H9 (cell line): ENCODE data around the gene TCEAL9. TPM values are rescaled to one million over a fixed set of nuclear protein-coding genes. Genes with fewer than 3 reads are reported as not detected.

ENCODE experiments used
- DNase-seq: peaks from one replicate; pipeline ENCODE4 v3.0.0-alpha.2; 2017
- H2AFZ ChIP-seq: one replicate; pipeline ENCODE4 v1.6.1; 2013; ENCODE audit warnings: mild to moderate bottlenecking, low read length, control low read depth, moderate library complexity
- H2AK5ac ChIP-seq: 2 replicates; pipeline ENCODE4 v1.6.1; 2013; ENCODE audit warnings: low read length, control low read depth, mixed read lengths; ENCODE audit not compliant: insufficient read length
- H2BK120ac ChIP-seq: one replicate; pipeline ENCODE4 v1.6.1; 2013; ENCODE audit warnings: low read depth, mild to moderate bottlenecking, low read length, control low read depth, inconsistent platforms; ENCODE audit not compliant: poor library complexity, severe bottlenecking
- H2BK12ac ChIP-seq: 2 replicates; pipeline ENCODE4 v1.6.1; 2013; ENCODE audit warnings: low read length, control low read depth, mixed read lengths, low read depth; ENCODE audit not compliant: insufficient read length
- H2BK15ac ChIP-seq: 2 replicates; pipeline ENCODE4 v1.6.1; 2013; ENCODE audit warnings: low read depth, low read length, control low read depth
- H2BK20ac ChIP-seq: one replicate; pipeline ENCODE4 v1.6.1; 2013; ENCODE audit warnings: low read depth, mild to moderate bottlenecking, low read length, control low read depth, inconsistent platforms; ENCODE audit not compliant: poor library complexity, severe bottlenecking
- H2BK5ac ChIP-seq: 2 replicates; pipeline ENCODE4 v1.6.1; 2013; ENCODE audit warnings: low read length, control low read depth, mixed read lengths; ENCODE audit not compliant: insufficient read length
- H3K14ac ChIP-seq: 2 replicates; pipeline ENCODE4 v1.6.1; 2013; ENCODE audit warnings: low read length, control low read depth; ENCODE audit not compliant: insufficient read depth
- H3K18ac ChIP-seq: 2 replicates; pipeline ENCODE4 v1.6.1; 2013; ENCODE audit warnings: low read depth, mild to moderate bottlenecking, mixed read lengths, low read length, control low read depth; ENCODE audit not compliant: insufficient read length
- H3K23ac ChIP-seq: 2 replicates; pipeline ENCODE4 v1.6.1; 2013; ENCODE audit warnings: low read length, control low read depth, mixed read lengths, low read depth; ENCODE audit not compliant: insufficient read length
- H3K23me2 ChIP-seq: 2 replicates; pipeline ENCODE4 v1.6.1; 2013; ENCODE audit warnings: low read depth, mild to moderate bottlenecking, mixed read lengths, low read length, control low read depth; ENCODE audit not compliant: insufficient read length, poor library complexity, severe bottlenecking
- H3K27ac ChIP-seq: 2 replicates; pipeline ENCODE4 v1.5.1; 2013; ENCODE audit warnings: low read length, control low read depth, mixed read lengths, low read depth; ENCODE audit not compliant: insufficient read length
- H3K27me3 ChIP-seq: 2 replicates; pipeline ENCODE4 v1.6.1; 2013; ENCODE audit warnings: low read length, control low read depth, inconsistent platforms; ENCODE audit not compliant: insufficient read depth
- H3K4ac ChIP-seq: 2 replicates; pipeline ENCODE4 v1.6.1; 2013; ENCODE audit warnings: low read depth, mild to moderate bottlenecking, control low read depth, inconsistent platforms, low read length, moderate library complexity
- H3K4me1 ChIP-seq: 2 replicates; pipeline ENCODE4 v1.6.1; 2013; ENCODE audit warnings: low read length, control low read depth, inconsistent platforms; ENCODE audit not compliant: insufficient read depth
- H3K4me2 ChIP-seq: 2 replicates; pipeline ENCODE4 v1.6.1; 2013; ENCODE audit warnings: low read length, control low read depth, mixed read lengths; ENCODE audit not compliant: insufficient read length, insufficient read depth
- H3K56ac ChIP-seq: 2 replicates; pipeline ENCODE4 v1.6.1; 2013; ENCODE audit warnings: low read depth, mild to moderate bottlenecking, mixed read lengths, low read length, control low read depth; ENCODE audit not compliant: insufficient read length
- H3K79me1 ChIP-seq: 2 replicates; pipeline ENCODE4 v1.6.1; 2013; ENCODE audit warnings: low read depth, mild to moderate bottlenecking, moderate library complexity, low read length, control low read depth, inconsistent platforms; ENCODE audit not compliant: insufficient read depth, poor library complexity, severe bottlenecking
- H3K79me2 ChIP-seq: 2 replicates; pipeline ENCODE4 v1.6.1; 2013; ENCODE audit warnings: low read length, control low read depth, inconsistent platforms; ENCODE audit not compliant: insufficient read depth
- H3K9ac ChIP-seq: 2 replicates; pipeline ENCODE4 v1.6.1; 2013; ENCODE audit warnings: low read length, control low read depth, mixed read lengths; ENCODE audit not compliant: insufficient read length; ENCODE audit errors: extremely low read depth
- H3K9me3 ChIP-seq: one replicate; pipeline ENCODE4 v1.6.1; 2013; ENCODE audit warnings: low read depth, low read length, inconsistent platforms; ENCODE audit not compliant: control insufficient read depth
- H3T11ph ChIP-seq: one replicate; pipeline ENCODE4 v1.6.1; 2013; ENCODE audit warnings: mild to moderate bottlenecking, low read length, control low read depth, inconsistent platforms
- H4K20me1 ChIP-seq: one replicate; pipeline ENCODE4 v1.6.1; 2013; ENCODE audit not compliant: control insufficient read depth, insufficient read length, insufficient read depth
- H4K5ac ChIP-seq: 2 replicates; pipeline ENCODE4 v1.6.1; 2013; ENCODE audit warnings: low read depth, mild to moderate bottlenecking, mixed read lengths, low read length, control low read depth; ENCODE audit not compliant: insufficient read length
- H4K8ac ChIP-seq: replicated peaks from 2 replicates; pipeline ENCODE4 v1.6.1; 2013; ENCODE audit warnings: low read length, control low read depth, mixed read lengths, low read depth; ENCODE audit not compliant: insufficient read length
- H4K91ac ChIP-seq: 2 replicates; pipeline ENCODE4 v1.6.1; 2013; ENCODE audit warnings: low read depth, mild to moderate bottlenecking, moderate library complexity, mixed read lengths, low read length, control low read depth; ENCODE audit not compliant: insufficient read length
- H3K27ac Mint-ChIP-seq, 3 experiments: 2 replicates in 2 of 3; 3 replicates in 1 of 3; pipeline ENCODE4 v1.8.0; 2020 to 2021; ENCODE audit warnings: mixed read lengths in 3 of 3, mild to moderate bottlenecking in 1 of 3, moderate library complexity in 1 of 3
- H3K27me3 Mint-ChIP-seq: 2 replicates; pipeline ENCODE4 v1.8.0; 2021; ENCODE audit warnings: low read depth, mild to moderate bottlenecking, moderate library complexity, mixed read lengths
- H3K36me3 Mint-ChIP-seq, 3 experiments: 2 replicates in 2 of 3; 3 replicates in 1 of 3; pipeline ENCODE4 v1.8.0; 2020 to 2021; ENCODE audit warnings: low read depth in 3 of 3, mixed read lengths in 3 of 3; ENCODE audit not compliant: insufficient read depth in 1 of 3
- H3K4me1 Mint-ChIP-seq, 2 experiments: 2 replicates each; pipeline ENCODE4 v1.8.0; 2020; ENCODE audit warnings: mixed read lengths in 2 of 2
- H3K4me3 Mint-ChIP-seq, 2 experiments: 2 replicates in 1 of 2; 3 replicates in 1 of 2; pipeline ENCODE4 v1.8.0; 2020 to 2021; ENCODE audit warnings: mild to moderate bottlenecking in 2 of 2, mixed read lengths in 2 of 2, moderate library complexity in 1 of 2
- H3K9me3 Mint-ChIP-seq, 2 experiments: 2 replicates in 1 of 2; 3 replicates in 1 of 2; pipeline ENCODE4 v1.8.0; 2020; ENCODE audit warnings: mild to moderate bottlenecking in 2 of 2, mixed read lengths in 2 of 2, moderate library complexity in 1 of 2
- CTCF ChIP-seq: fragments of 200-600 bp; sonication (generic); conservative IDR thresholded peaks from 3 replicates; pipeline ENCODE4 v1.8.0; 2021; ENCODE audit warnings: antibody characterized with exemption, mild to moderate bottlenecking
- WGBS: extraction: QIAGEN DNeasy Blood & Tissue Kit; methylation state at CpG from one replicate; pipeline ENCODE4 v1.1.7; 2013; ENCODE audit warnings: missing lambda C conversion rate, low lambda C conversion rate, mixed read lengths; ENCODE audit not compliant: insufficient read length; ENCODE audit errors: extremely low coverage; 5-methylcytosine and 5-hydroxymethylcytosine counted together
- total RNA-seq: library from RNA; stranded (reverse); gene quantifications from 2 replicates; pipeline ENCODE4 v1.2.1, GENCODE V29; 2021

Gene TCEAL9
- total RNA-seq, 1 experiment from 2014 or later: 30.5 TPM

DNA sequence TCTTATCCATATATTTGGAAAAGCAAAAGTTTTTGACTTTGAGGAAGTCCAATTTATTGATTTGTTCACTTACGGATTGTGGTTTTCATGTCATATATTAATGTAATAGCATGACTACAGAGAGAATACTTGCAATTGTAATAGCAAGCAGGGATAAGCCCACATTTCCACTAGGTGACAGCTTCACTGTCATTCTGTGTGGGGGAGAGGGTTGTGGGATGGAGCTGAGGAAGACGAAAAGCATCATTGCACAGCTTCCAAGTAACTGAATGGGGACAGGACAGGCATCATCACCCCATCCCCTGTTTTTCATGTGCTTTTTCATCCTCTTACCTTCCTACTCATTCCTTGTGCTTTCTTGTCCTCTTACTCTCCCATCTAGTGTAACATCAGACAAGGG, 51.5 kb downstream of the TCEAL9 start:
- Mint-ChIP-seq H3K27ac (no peak overlapping the region), H3K36me3 (peaks cover 8 to 22% (median 20%) of the 10 kb centered on the region in 3 experiments; a peak in 6 of 7 replicates), H3K4me3 (no peak overlapping the region), H3K4me1 (peaks cover 4 to 9% of the 10 kb centered on the region in 2 experiments), H3K9me3 (peaks cover 3 to 55% of the 10 kb centered on the region in 2 experiments), H3K27me3 (peaks cover 1% of the 10 kb centered on the region)
- Histone ChIP-seq H2BK15ac (0 out of 2 replicates have a peak overlapping the region, but pooled peaks have one; percentile 65), H2BK5ac (no peak overlapping the region), H3K4me2 (no peak overlapping the region), H2AK5ac (no peak overlapping the region), H3K79me1 (no peaks in the 10 kb centered on the region), H3T11ph (no peak overlapping the region), H4K8ac (no peak overlapping the region), H4K5ac (no peak overlapping the region), H3K27ac (no peak overlapping the region), H3K79me2 (no peaks in the 10 kb centered on the region), H3K23me2 (no peaks in the 10 kb centered on the region), H3K4ac (no peak overlapping the region), H3K18ac (no peak overlapping the region), H3K27me3 (no peaks in the 10 kb centered on the region), H3K56ac (no peak overlapping the region), H3K4me1 (no peaks in the 10 kb centered on the region), H3K9ac (no peak overlapping the region), H4K91ac (no peak overlapping the region), H4K20me1 (peaks cover 3% of the 10 kb centered on the region), H3K14ac (no peak overlapping the region), H3K23ac (no peak overlapping the region), H2BK20ac (no peak overlapping the region), H2BK120ac (no peak overlapping the region), H2AFZ (no peak overlapping the region), H2BK12ac (no peak overlapping the region), H3K9me3 (peaks cover 3% of the 10 kb centered on the region)
- TF ChIP-seq CTCF: no peak
- no peak for DNase-seq
- no CpG with 5 or more reads among the region's 2 CpGs for WGBS

Other genes starting within 250 kb of the TCEAL9 start
- gene BEX4, start 141.4 kb upstream of the TCEAL9 start, total RNA-seq: 44.9 and 48.2 TPM in 2 replicates
- gene TCEAL8, start 101.4 kb upstream of the TCEAL9 start, total RNA-seq: 78.1 and 79.0 TPM in 2 replicates
- gene TCEAL5, start 79.8 kb upstream of the TCEAL9 start, total RNA-seq: not detected in 2 replicates
- 29.6 and 34.2 TPM in 2 replicates for gene BEX2, start 45.5 kb upstream of the TCEAL9 start, total RNA-seq
- 2.7 and 3.1 TPM in 2 replicates for gene TCEAL7, start 26.3 kb upstream of the TCEAL9 start, total RNA-seq
- 305 and 321 TPM in 2 replicates for gene BEX3, start 20.0 kb downstream of the TCEAL9 start, total RNA-seq
- not detected in 2 replicates for gene RAB40A, start 163.0 kb downstream of the TCEAL9 start, total RNA-seq
- 49.9 and 53.0 TPM in 2 replicates for gene TCEAL4, start 229.0 kb downstream of the TCEAL9 start, total RNA-seq